Measurements from ENCODE around the gene PARVA.
"Not testable (repeated sequence)": the region's sequence is repeated elsewhere in the genome, so short reads cannot be mapped to it uniquely, and the experiment has no call there.

Gene PARVA

GRCh38 chr11:12517306-12517705 is 139.9 kb downstream of the PARVA start:
- no peak overlapping the region for H3K4me3 ChIP-seq (ENCODE audit: low read depth, low read length)
- TF ChIP-seq, protein P1, sequence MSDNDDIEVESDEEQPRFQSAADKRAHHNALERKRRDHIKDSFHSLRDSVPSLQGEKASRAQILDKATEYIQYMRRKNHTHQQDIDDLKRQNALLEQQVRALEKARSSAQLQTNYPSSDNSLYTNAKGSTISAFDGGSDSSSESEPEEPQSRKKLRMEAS (IDR thresholded peaks at IDR 0.05; ENCODE audit: low read depth, low read length): no peak
- TF ChIP-seq CTCF (IDR thresholded peaks at IDR 0.05; ENCODE audit: low read depth, low read length) (no peak), MYC (IDR thresholded peaks at IDR 0.05; ENCODE audit: low read depth, low read length) (no peak), POLR2A (IDR thresholded peaks at IDR 0.05; ENCODE audit: extremely low read depth, insufficient read length) (no peak)
- no peak for DNase-seq (ENCODE audit: low read depth)

GRCh38 chr11:12517741-12518140 is 140.4 kb downstream of the PARVA start:
- no peak overlapping the region for H3K4me3 ChIP-seq (ENCODE audit: low read depth, low read length)
- no peak for DNase-seq (ENCODE audit: low read depth)
- TF ChIP-seq CTCF (IDR thresholded peaks at IDR 0.05; ENCODE audit: low read depth, low read length) (no peak), MYC (IDR thresholded peaks at IDR 0.05; ENCODE audit: low read depth, low read length) (no peak), POLR2A (IDR thresholded peaks at IDR 0.05; ENCODE audit: extremely low read depth, insufficient read length) (no peak)
- TF ChIP-seq, protein P1 (IDR thresholded peaks at IDR 0.05; ENCODE audit: low read depth, low read length): no peak

- DNase-seq (ENCODE audit: low read depth): no peak
- TF ChIP-seq CTCF (IDR thresholded peaks at IDR 0.05; ENCODE audit: low read depth, low read length): no peak
- no peak for TF ChIP-seq POLR2A (IDR thresholded peaks at IDR 0.05; ENCODE audit: extremely low read depth, insufficient read length)
- no peak for TF ChIP-seq MYC (IDR thresholded peaks at IDR 0.05; ENCODE audit: low read depth, low read length)
- TF ChIP-seq, protein P1 (IDR thresholded peaks at IDR 0.05; ENCODE audit: low read depth, low read length): no peak
- H3K4me3 ChIP-seq (ENCODE audit: low read depth, low read length): no peak overlapping the region
Measured at GRCh38 chr11:12518606-12519385, 141.4 kb downstream of the PARVA start.

- no peak for DNase-seq (ENCODE audit: low read depth)
- no peak for TF ChIP-seq POLR2A (IDR thresholded peaks at IDR 0.05; ENCODE audit: extremely low read depth, insufficient read length)
- TF ChIP-seq MYC (IDR thresholded peaks at IDR 0.05; ENCODE audit: low read depth, low read length): no peak
- no peak for TF ChIP-seq CTCF (IDR thresholded peaks at IDR 0.05; ENCODE audit: low read depth, low read length)
- TF ChIP-seq, protein P1 (IDR thresholded peaks at IDR 0.05; ENCODE audit: low read depth, low read length): no peak
- no peak overlapping the region for H3K4me3 ChIP-seq (ENCODE audit: low read depth, low read length)
Measured at GRCh38 chr11:12520054-12520453, 142.7 kb downstream of the PARVA start.

DNA sequence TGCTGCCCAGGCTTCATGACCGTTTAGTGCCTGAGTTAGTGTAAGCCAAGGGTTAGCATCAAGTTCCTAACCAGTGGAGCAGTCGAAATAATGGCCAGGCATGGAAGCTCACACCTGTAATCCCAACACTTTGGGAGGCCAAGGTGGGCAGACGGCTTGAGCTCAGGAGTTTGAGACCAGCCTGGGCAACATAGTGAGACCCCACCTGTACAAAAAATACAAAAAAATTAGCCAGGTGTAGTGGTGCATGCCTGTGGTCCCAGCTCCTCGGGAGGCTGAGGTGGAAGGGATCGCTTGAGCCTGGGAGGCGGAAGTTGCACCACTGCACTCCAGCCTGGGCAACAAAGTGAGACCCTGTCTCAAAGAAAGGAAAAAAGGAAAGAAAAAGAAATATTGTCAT is 143.2 kb downstream of the PARVA start:
- DNase-seq (ENCODE audit: low read depth): not testable (repeated sequence)

GRCh38 chr11:12523180-12523924 is 146.0 kb downstream of the PARVA start:
- no peak overlapping the region for H3K4me3 ChIP-seq (ENCODE audit: low read depth, low read length)
- TF ChIP-seq, protein P1 (IDR thresholded peaks at IDR 0.05; ENCODE audit: low read depth, low read length): no peak
- TF ChIP-seq CTCF (IDR thresholded peaks at IDR 0.05; ENCODE audit: low read depth, low read length): no peak
- TF ChIP-seq POLR2A (IDR thresholded peaks at IDR 0.05; ENCODE audit: extremely low read depth, insufficient read length): no peak
- TF ChIP-seq MYC (IDR thresholded peaks at IDR 0.05; ENCODE audit: low read depth, low read length): no peak
- DNase-seq (ENCODE audit: low read depth): no peak

More for the DNA sequence above, 143.2 kb downstream of the PARVA start:
- H3K4me3 ChIP-seq (ENCODE audit: low read depth, low read length): not testable (repeated sequence)
